DMS153 treated with DMSO at 0.1 percent for 48 hours (cell line): ENCODE data around the gene GRM5.
"Not testable (repeated sequence)": the region's sequence is repeated elsewhere in the genome, so short reads cannot be mapped to it uniquely, and the experiment has no call there.

ENCODE experiments used
- DNase-seq: peaks from one replicate; lab custom pipeline; 2025; ENCODE audit not compliant: unreplicated experiment; lab: John Stamatoyannopoulos, UW

GRM5 gene

DNA sequence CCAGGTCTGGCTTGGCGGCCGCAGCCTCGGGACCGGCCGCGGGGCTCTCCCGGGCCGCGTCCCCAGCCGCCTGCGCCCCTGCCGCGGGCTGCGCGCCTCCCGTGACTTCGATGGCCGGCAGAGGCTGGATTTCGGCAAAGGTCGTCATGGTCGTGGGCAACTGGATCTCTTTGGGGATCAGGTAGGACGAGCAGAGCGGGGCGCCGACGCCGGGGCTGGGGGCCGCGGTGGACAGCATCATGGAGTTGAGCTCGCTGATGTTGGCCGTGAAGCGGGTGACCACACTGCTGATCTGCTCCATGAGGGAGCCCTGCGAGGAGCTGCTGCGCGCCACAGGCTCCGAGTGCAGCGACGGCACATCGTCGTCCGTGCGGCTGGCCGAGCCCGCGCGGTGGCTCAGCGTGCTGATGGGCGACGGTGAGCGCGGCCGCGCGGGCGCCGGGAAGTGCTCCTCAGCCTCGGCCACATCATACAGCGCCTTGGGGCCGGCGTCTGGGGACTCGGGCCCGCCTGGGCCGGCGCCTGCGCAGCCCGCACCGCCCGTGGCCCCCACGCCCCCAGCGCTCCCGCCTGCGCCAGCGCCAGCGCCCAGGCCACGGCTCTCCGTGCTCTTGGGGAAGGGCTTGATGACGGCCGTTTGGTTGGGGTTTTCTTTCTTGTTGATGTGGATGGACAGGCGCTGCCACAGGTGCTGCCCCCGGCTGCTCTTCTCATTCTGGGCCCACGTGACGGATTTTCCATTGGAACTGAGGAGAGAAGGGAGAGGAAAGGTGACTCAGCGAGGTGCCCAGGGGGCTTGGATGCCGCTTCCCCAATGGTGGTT is 556.8 kb downstream of the GRM5 start:
- no peak for DNase-seq

DNA sequence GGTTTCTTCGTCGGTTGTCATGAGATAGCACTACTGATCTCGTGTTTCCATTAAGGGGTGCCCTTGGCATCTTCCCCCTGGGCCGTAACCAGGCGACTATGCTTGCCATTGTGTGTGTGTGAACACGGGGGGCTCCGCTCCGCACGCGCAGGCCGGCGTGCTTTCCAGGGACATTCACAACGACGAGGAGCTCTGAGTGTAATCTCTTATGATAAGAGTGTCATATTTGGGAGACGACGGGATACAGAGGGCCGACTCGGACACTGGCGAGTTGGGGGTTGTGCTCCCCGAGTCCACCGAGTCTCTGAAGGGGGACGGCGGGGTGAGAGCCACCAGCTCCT is 557.4 kb downstream of the GRM5 start:
- DNase-seq: no peak

DNA sequence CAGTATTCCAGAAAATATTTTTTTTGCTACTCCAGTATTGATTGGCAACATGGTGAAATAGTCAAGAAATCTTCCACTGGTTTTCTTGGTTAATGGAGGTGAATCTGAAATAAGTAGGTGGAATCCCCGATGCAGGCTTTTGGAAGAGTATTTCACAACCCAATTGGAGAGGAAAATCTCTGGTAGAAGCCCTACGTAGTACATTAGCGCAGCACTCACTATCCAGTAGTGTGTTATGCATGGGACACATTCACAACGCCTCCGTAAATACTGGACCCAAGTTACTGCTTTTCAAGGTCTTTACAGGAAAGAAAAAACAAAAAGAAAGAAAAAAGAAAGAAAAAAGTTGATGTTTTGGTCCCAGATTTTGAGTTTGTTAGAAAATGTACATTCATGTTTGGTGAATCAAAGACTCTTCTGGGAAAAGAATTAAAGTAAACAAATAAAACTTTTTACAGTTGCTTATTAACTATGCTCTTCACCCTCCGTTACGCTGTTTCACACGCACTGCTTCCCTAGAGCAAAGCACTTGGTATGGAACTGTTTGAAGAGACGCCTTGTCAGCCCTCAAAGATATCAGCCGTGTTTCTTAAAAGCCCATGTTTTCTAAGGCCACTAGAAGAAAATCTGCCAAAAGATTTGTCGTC is 557.9 kb downstream of the GRM5 start:
- no peak for DNase-seq

DNA sequence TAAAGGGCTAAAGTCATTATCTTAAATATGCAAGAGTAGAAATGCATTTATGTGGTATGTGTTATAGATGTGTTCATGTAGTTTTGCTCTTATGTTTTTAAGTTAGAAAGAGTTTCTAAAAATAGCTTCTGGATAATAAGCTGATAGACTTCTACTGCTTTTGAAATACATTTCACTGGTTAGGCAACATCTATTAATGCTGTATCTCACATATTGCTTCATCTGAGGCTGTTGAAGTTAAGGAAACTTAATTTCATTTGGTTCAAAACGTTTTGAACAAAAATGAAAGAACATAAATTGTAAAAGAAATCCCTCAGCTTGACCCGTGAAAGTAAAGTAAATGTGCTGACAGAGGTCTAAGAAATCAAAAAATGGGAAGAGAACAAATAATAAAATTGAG is 564.2 kb downstream of the GRM5 start:
- no peak for DNase-seq

DNA sequence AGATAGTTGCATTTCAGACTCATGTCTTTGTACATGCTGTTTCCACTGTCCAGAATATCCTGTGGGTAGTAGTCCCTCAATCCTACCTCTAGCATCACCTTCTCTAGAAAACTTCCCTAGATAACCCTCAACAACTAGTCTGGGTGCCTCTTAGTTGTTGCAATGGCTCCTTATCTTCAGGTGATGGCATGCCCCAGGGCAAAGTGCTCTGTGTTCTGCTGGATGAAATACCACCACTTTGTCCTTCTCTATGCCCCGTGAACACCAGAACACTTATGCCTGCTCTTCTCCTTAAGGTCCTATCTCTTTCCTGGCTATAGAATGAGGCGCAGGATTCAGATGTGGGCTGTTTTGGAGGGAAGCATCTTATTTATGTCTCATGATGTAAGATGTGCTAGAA is 569.9 kb downstream of the GRM5 start:
- no peak for DNase-seq

DNA sequence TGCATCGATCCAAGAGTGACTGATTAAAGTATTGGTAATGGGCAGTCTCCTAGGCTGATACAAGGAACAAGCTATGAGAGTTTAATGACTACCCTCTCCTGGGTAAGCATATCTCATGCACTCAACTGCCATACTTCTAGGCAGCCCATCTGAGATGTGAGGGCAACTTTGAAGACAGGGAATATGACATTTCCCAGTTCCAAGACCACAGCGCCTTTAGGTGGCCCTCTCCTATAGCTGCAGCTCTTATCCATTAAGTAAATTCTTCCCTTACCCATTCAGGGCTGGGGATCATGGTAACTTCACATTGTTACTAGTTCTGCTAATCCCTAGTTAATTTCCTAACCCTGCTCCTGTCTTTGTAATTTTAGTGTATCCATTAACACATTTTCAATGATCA is 570.9 kb downstream of the GRM5 start:
- DNase-seq: no peak

DNA sequence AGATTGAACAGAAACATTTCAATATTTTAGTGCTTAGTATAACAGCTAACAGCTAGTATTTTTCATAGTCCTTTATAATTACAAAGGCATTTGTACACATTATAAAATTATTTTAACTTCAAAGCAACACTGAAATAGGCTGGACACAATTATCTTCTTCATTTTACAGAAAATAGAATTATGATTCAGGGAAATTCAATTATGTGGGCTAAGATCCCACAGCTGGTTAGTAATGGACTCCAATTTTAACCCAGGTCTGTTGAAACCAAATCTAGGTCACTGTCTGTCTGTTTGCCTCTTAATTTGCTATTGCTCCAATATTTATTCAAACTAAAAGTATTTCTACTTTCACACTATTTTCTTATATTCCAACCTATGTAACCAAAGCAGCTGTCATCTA is 574.1 kb downstream of the GRM5 start:
- no peak for DNase-seq

DNA sequence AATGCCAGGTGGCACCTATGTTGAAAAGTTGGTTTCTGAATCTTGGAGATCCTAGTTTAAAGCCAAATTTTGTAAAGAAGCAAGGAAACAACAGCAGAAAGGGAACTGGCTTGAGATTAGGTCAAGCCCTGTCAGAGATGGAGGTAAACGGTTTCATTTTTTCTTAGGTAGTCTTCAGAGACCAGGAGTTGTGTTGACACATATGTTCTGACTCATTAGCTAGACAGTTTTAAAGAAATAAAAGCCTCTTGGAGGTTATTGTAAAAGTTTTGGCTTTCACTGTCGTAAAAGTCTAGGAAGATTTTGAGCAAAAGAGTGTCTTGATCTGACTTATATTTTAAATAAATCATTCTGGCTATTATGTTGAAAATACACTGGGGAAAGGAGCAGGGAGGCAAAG is 576.8 kb downstream of the GRM5 start:
- DNase-seq: no peak

DNA sequence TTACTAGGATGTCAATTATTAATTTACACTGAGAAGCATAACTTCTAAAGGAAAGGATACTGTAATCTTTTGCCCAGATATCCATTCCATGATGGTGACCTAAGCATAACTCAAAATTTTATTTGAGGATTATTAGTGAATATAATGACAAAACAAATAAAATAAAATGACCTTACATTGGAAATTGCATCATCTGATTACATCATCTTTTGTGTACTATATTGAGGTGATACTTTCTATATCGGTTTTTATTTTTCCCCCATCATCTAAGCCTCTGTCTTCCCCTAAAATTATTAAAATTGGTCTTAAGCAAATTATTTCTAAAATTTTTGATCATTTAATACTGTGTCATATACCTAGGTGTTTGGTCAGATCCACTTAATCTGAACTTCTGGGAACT is 578.1 kb downstream of the GRM5 start:
- no peak for DNase-seq

DNA sequence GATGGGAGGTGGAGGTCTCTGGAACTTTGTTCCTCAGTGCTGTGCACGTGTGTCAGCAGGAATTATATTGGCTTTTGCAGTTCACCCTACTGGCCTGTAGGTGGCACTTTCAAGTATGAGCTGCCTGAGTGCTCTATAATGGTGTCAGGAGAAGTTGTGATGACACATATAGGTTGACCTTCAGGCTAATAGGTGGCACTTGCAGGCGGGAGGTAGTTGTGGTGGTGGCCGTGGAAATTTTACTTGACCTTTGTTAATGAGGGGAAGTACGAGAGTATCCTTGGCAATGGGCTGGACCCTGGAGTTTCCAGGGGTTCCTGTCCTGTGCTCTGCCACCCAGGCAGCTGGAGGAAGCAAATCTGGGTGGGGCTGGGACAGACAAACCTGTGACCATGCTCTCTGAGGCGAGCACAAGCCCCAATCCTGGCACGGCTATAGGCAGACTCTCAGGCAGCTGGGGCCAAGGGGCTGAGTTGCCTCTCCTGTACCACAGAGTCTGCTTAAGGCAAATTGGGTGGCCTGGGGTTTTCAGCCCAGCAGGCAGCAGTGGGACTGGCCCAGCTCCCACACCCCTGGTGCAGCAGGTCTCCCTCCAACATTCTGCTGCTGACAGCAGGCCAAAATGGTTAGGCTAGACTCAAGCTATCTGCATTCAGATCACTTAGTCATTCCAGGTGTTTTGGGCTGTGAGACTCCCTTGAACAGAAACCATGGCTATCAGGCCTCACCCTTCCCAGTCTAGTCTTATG is 580.7 kb downstream of the GRM5 start:
- DNase-seq: no peak

DNA sequence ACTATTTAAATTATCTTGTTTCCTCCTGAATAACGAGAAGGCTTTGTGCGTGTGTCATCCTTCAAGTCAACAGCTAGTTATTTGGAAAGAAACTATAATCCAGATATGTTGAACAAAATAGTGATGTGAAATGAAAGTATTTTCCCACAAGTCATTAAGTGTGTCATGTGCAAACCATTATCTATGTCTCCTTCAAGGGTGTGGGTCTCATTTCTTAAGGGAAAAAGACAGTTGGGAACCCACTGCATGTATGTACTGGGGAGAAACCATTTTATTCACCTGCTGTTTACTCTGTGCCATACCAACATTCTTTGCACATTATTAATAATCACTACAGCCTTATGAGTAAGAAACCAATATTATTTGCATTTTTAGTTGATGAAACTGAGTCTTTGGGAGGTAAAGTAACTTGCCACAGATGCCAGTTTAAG is 582.9 kb downstream of the GRM5 start:
- no peak for DNase-seq

DNA sequence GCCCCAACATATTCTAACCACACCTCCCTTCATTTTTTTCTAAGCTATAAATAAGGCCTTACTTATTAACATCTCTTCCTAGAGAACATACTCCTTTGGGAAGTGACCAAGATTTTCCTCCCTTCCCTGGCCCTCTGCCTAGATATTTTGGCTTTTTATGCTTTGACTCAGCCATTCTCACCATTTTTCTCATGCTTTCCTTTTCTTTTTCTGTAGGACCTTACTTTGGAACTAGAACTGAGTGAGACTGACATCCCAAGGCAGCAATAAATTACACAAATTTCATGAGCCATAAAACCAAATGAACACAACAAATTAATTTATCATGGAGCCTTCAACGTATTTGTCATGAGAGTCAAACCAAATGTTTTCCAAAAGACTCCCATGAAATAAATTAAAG is 585.6 kb downstream of the GRM5 start:
- no peak for DNase-seq

DNA sequence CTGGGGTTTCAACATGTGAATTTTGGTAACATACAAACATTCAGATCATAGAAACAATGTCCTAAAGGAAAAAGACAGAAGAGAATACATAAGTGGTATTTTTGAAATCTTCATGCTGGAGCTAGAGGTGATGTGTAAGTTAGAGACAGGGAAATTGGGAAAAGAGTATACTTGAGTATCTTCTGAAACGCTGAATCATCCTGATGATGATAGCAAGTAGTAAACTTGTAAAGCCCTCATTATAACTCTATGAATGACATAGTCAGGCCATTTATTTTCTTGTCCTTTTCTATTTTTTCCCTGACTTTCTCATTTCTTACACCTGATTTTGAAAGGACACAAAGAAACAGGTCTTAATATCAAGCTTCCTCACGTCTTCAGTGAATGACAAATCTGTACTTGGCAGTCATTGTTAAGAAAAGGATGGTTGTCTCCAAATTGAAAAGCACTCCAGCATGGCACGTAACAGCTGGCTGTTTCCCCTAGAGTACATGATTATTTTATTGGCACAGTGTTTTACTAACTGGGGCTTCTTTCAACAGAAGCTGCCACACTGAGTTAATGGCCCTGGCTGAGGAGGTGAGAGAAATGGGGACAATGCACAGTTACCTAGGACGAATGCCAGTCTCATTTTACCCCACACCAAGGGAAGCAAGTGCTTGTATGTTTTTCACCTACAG is 587.5 kb downstream of the GRM5 start:
- DNase-seq: no peak

DNA sequence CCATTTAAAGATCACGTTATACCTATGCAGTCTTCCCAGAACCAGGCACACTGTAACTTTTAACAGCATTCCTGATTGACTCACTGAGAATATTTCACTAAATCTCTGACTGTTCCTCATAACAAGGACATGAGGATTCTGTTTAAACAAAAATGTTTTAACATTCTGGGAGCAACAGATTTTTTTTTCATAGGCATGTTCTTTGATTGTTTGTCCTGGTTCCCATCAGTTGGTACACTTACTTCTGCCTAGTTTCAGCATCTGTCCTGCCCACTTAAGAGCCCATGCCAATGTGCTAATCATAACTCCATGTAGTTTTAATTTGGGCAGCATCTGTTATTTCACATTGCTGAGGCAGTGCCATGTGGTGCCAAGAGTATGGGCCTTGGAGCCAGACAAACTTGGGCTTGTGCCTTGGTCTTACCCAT is 589.8 kb downstream of the GRM5 start:
- no peak for DNase-seq

DNA sequence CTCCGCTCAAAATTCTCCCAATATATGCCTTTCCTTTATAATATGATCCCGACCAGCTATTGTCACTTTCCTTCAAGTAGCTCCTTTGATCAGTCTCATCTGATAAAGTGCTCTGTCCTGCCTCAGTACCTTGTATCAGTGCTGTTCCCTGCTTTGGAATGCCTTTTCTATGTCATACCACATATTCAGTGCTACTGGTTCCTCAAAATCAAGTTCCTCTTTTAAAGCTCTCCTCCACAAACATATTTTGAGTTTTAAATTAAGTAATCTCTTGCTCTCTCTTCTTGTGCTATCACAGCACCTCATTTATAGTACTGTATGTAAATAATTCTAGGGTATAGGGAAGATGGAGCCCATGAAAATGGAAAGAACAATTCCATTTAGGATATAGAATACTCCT is 591.1 kb downstream of the GRM5 start:
- DNase-seq: no peak

DNA sequence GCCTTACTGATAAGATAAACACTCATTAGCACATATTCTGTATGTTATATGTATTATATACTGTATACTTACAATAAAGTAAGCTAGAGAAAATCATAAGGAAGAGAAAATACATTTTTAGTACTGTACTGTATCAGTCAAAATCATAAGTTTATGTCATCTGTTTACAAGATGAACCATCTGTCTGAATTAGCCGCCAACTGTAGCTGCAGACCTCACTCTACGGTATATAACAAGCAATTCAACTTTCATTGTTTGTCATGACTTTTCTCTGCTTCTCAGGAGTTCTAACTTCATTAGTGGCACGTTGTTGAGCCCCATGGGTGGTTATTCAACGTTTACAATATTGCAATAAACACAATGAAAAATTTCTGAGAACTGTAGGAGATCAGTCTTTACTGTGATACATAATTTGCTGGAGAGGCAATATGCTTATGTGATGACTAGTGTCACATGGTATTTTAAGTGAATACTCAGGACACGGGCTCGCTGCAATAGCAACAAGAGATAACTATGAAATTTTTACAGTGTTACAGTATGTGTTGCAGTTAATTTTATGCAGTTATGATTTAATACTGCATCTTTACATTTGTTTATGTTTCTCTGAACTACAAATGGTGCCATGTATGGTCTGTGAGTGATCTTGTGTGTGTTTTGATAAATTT is 596.1 kb downstream of the GRM5 start:
- DNase-seq: no peak

DNA sequence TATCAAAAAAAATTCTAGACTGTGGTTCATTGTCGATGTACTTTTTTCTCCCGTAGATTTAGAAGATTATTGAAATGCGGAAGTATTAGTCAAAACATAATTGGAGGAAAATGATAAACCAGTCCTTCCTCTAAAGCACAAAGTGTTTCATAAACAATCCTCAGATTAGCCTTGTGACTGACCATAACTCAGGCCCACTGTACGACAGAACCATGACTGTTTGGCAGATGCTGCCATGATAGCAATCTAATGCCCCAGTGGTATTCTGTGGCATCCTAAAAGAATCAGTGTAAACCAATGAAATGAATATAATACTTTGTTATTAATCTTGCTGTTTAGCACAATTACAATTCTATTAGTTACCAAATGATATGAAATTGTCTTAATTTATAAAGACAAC is 601.3 kb downstream of the GRM5 start:
- DNase-seq: no peak

DNA sequence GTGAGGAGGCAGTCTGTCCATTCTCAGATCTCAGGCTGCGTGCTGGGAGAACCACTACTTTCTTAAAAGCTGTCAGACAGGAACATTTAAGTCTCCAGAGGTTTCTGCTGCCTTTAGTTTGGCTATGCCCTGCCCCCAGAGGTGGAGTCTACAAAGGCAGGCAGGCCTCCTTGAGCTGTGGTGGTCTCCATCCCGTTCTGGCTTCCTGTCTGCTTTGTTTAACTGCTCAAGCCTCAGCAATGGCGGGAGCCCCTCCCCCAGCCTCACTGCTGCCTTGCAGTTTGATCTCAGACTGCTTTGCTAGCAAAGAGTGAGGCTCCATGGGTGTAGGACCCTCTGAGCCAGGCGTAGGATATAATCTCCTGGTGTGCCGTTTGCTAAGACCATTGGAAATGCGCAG is 602.5 kb downstream of the GRM5 start:
- DNase-seq: not testable (repeated sequence)

DNA sequence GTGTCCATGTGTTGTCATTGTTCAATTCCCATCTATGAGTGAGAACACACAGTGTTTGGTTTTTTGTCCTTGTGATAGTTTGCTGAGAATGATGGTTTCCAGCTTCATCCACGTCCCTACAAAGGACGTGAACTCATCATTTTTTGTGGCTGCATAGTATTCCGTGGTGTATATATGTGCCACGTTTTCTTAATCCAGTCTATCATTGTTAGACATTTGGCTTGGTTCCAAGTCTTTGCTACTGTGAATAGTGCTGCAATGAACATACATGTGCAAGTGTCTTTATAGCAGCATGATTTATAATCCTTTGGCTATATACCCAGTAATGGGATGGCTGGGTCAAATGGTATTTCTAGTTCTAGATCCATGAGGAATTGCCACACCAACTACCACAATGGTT is 607.7 kb downstream of the GRM5 start:
- not testable (repeated sequence) for DNase-seq

DNA sequence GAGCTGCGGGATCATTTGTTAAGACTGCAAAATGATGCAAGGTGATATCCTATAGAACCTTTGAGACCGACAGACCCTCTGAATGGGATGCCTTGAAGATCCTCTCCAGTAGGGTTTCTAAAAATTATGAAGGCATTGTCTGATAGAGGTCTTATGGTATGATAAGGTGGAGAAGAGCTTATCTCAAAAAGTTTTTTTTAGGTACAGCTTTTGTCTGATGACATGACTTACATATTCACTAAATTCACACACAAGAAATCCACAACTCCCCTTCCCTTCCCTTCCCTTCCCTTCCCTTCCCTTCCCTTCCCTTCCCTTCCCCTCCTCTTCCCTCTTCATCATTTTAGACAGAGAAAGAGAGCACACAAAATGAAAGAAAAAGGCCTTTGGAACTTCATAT is 609.8 kb downstream of the GRM5 start:
- DNase-seq: no peak

DNA sequence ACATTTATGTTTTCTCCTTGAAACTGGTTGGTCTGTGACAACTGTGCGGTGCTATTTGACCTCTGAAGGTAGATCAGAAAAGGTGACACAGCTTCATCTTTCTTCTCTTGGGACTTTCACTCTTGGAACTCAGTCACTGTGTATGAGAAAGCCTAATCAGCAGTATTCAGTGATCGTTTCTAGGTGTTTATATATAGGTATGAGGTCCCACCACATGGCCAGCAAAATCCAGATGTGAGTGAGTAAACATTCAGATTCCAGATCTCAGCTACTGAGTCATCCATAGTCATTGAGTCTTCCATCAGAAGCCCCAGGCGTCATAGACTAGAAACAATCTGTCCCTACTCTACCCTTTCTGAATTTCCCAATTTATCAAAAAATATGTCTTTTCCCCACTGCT is 610.9 kb downstream of the GRM5 start:
- no peak for DNase-seq
